HepG2 (cell line): ENCODE data around the gene DBNDD2. TPM values are rescaled to one million over a fixed set of nuclear protein-coding genes. Genes with fewer than 3 reads are reported as not detected.

ENCODE experiments used
- BRD4 ChIP-seq: sonication (generic); formaldehyde crosslinking; IDR thresholded peaks from 2 replicates; pipeline ENCODE4 v1.4.0; 2020; ENCODE audit warnings: missing genetic modification reagents
- CCAR2 ChIP-seq: fragments of 200-400 bp; formaldehyde crosslinking; optimal IDR thresholded peaks from 2 replicates; pipeline ENCODE3; 2018; ENCODE audit warnings: low read depth, mild to moderate bottlenecking, low read length, moderate library complexity
- ELF3 ChIP-seq: IDR thresholded peaks from 2 replicates; pipeline ENCODE4 v1.6.1; 2016; ENCODE audit warnings: missing genetic modification reagents, missing compliant biosample characterization
- HNRNPL ChIP-seq: fragments of 200-400 bp; formaldehyde crosslinking; IDR thresholded peaks from 2 replicates; pipeline ENCODE4 v1.6.1; 2017; ENCODE audit warnings: mild to moderate bottlenecking, low read depth, low read length
- JDP2 ChIP-seq: sonication (generic); formaldehyde crosslinking; IDR thresholded peaks from 2 replicates; pipeline ENCODE4 v1.8.1; 2022; ENCODE audit warnings: missing genetic modification reagents, borderline replicate concordance
- JUN ChIP-seq: sonication (generic); formaldehyde crosslinking; IDR thresholded peaks from 2 replicates; pipeline ENCODE4 v1.4.0; 2020; ENCODE audit warnings: mild to moderate bottlenecking, missing genetic modification reagents
- SP4 ChIP-seq: sonication (generic); formaldehyde crosslinking; IDR thresholded peaks from 2 replicates; pipeline ENCODE4 v1.8.1; 2023; ENCODE audit warnings: mild to moderate bottlenecking, missing genetic modification reagents
- TOE1 ChIP-seq: sonication (generic); formaldehyde crosslinking; IDR thresholded peaks from 2 replicates; pipeline ENCODE4 v1.4.0; 2020; ENCODE audit warnings: mild to moderate bottlenecking, missing genetic modification reagents
- TSC22D2 ChIP-seq: sonication (generic); formaldehyde crosslinking; IDR thresholded peaks from 2 replicates; pipeline ENCODE4 v1.5.1; 2020; ENCODE audit warnings: missing genetic modification reagents, mild to moderate bottlenecking, borderline replicate concordance
- YY1 ChIP-seq: IDR thresholded peaks from 2 replicates; pipeline ENCODE4 v1.6.1; 2011; ENCODE audit warnings: low read length, low read depth, moderate library complexity, mild to moderate bottlenecking; ENCODE audit not compliant: insufficient read depth, insufficient replicate concordance
- ZNF678 ChIP-seq: sonication (generic); formaldehyde crosslinking; IDR thresholded peaks from 2 replicates; pipeline ENCODE4 v1.4.0; 2020; ENCODE audit warnings: mild to moderate bottlenecking, missing genetic modification reagents
- ZNF773 ChIP-seq: sonication (generic); formaldehyde crosslinking; IDR thresholded peaks from 2 replicates; pipeline ENCODE4 v1.4.0; 2020; ENCODE audit warnings: missing genetic modification reagents, borderline replicate concordance
- polyA plus RNA-seq, 8 experiments: library from polyadenylated mRNA; depleted of rRNA in 3 of 8; stranded (reverse) in 7 of 8; unstranded in 1 of 8; fragments of >200 nt; fragmentation: Illumina TruSeq in 4 of 8; extraction: Trizol in 4 of 8; gene quantifications; 2 replicates each; pipeline versions ENCODE4 v1.2.1 to v1.2.3, GENCODE V29; 2011 to 2016; ENCODE audit warnings: low read depth in 4 of 8, missing spikeins in 1 of 8, mixed read lengths in 1 of 8; ENCODE audit not compliant: insufficient read depth in 1 of 8
- total RNA-seq, 5 experiments: library from RNA; depleted of rRNA; stranded (reverse); fragments of >200 nt; fragmentation: Illumina TruSeq; extraction: Trizol; gene quantifications; 2 replicates each; pipeline ENCODE4 v1.2.3, GENCODE V29; 2016; ENCODE audit warnings: low read depth in 1 of 5
- TF ChIP-seq, protein P1 (sequence below): sonication (generic); formaldehyde crosslinking; IDR thresholded peaks from 2 replicates; pipeline ENCODE4 v1.5.1; 2020; ENCODE audit warnings: missing genetic modification reagents, mild to moderate bottlenecking, borderline replicate concordance
- TF ChIP-seq, protein P2 (sequence below): IDR thresholded peaks from 2 replicates; pipeline ENCODE4 v1.6.1; 2016; ENCODE audit warnings: missing genetic modification reagents, missing compliant biosample characterization
- TF ChIP-seq, protein P3 (sequence below): sonication (generic); formaldehyde crosslinking; IDR thresholded peaks from 2 replicates; pipeline ENCODE4 v1.5.0; 2020; ENCODE audit warnings: mild to moderate bottlenecking, missing genetic modification reagents, borderline replicate concordance
- TF ChIP-seq, protein P4 (sequence below): sonication (generic); formaldehyde crosslinking; IDR thresholded peaks from 2 replicates; pipeline ENCODE4 v1.9.0; 2021; ENCODE audit warnings: missing genetic modification reagents, mild to moderate bottlenecking, borderline replicate concordance
- TF ChIP-seq, protein P5 (sequence below): sonication (generic); formaldehyde crosslinking; IDR thresholded peaks from 2 replicates; pipeline ENCODE4 v1.5.1; 2020; ENCODE audit warnings: missing genetic modification reagents, mild to moderate bottlenecking, borderline replicate concordance
- TF ChIP-seq, protein P6 (sequence below): sonication (generic); formaldehyde crosslinking; IDR thresholded peaks from 2 replicates; pipeline ENCODE4 v1.8.1; 2023; ENCODE audit warnings: missing genetic modification reagents, mild to moderate bottlenecking, borderline replicate concordance

The DBNDD2 gene
- total and polyA plus RNA-seq, 2 of the 13 experiments (the other 11 are each of a cell fraction or from before 2014, with no cell fraction given) = 16.7 to 47.6 TPM

DNA sequence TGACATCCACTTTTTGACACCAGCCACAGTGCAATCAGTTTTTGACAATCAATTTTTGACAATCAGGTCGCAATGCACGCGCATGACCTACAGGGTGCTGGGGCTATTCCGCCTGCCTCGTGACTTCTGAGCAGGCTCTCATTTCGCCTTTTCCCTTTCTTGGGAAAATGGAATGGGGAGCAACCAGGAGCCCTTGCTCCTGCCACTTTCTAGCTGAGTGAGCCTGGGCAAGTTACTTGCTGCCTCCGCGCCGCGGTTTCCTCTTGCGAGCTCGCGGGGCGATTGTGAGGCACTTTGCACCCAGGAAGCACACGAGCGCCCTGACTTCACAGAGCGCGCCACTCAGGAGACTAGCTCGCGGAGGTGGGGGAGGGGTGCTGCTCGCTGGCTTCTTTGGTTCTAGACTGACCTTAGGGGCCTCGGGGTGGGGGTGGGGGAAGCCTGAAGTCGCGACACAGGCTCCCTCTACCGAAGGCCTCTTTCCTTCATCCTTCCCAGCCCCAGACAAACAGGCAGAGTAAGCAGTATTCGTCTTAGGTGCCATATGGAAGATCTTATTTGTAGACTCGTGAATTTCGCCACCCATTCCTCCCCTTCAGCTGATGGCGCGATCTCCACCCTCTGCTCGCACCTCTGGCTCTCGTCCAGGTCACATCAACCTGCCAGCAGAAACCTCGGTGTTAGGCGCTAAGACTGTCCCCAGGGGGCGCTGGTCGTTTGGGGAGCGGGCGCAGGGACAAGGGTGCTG is 34.6 kb upstream of the DBNDD2 start (continued):
- TF ChIP-seq, protein P1, sequence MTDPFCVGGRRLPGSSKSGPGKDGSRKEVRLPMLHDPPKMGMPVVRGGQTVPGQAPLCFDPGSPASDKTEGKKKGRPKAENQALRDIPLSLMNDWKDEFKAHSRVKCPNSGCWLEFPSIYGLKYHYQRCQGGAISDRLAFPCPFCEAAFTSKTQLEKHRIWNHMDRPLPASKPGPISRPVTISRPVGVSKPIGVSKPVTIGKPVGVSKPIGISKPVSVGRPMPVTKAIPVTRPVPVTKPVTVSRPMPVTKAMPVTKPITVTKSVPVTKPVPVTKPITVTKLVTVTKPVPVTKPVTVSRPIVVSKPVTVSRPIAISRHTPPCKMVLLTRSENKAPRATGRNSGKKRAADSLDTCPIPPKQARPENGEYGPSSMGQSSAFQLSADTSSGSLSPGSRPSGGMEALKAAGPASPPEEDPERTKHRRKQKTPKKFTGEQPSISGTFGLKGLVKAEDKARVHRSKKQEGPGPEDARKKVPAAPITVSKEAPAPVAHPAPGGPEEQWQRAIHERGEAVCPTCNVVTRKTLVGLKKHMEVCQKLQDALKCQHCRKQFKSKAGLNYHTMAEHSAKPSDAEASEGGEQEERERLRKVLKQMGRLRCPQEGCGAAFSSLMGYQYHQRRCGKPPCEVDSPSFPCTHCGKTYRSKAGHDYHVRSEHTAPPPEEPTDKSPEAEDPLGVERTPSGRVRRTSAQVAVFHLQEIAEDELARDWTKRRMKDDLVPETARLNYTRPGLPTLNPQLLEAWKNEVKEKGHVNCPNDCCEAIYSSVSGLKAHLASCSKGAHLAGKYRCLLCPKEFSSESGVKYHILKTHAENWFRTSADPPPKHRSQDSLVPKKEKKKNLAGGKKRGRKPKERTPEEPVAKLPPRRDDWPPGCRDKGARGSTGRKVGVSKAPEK (CRISPR knock-in tag) = no peak
- TF ChIP-seq YY1 = no peak
- no peak for TF ChIP-seq HNRNPL
- TF ChIP-seq TOE1 (CRISPR knock-in tag) = peak; percentile 55; the same call in 1 of the 2 replicates
- TF ChIP-seq CCAR2 = no peak
- no peak for TF ChIP-seq JUN (CRISPR knock-in tag)
- no peak for TF ChIP-seq ZNF773 (CRISPR knock-in tag)
- TF ChIP-seq BRD4 (CRISPR knock-in tag) = no peak
- TF ChIP-seq, protein P2, sequence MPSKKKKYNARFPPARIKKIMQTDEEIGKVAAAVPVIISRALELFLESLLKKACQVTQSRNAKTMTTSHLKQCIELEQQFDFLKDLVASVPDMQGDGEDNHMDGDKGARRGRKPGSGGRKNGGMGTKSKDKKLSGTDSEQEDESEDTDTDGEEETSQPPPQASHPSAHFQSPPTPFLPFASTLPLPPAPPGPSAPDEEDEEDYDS (CRISPR knock-in tag) = no peak
- TF ChIP-seq, protein P3, sequence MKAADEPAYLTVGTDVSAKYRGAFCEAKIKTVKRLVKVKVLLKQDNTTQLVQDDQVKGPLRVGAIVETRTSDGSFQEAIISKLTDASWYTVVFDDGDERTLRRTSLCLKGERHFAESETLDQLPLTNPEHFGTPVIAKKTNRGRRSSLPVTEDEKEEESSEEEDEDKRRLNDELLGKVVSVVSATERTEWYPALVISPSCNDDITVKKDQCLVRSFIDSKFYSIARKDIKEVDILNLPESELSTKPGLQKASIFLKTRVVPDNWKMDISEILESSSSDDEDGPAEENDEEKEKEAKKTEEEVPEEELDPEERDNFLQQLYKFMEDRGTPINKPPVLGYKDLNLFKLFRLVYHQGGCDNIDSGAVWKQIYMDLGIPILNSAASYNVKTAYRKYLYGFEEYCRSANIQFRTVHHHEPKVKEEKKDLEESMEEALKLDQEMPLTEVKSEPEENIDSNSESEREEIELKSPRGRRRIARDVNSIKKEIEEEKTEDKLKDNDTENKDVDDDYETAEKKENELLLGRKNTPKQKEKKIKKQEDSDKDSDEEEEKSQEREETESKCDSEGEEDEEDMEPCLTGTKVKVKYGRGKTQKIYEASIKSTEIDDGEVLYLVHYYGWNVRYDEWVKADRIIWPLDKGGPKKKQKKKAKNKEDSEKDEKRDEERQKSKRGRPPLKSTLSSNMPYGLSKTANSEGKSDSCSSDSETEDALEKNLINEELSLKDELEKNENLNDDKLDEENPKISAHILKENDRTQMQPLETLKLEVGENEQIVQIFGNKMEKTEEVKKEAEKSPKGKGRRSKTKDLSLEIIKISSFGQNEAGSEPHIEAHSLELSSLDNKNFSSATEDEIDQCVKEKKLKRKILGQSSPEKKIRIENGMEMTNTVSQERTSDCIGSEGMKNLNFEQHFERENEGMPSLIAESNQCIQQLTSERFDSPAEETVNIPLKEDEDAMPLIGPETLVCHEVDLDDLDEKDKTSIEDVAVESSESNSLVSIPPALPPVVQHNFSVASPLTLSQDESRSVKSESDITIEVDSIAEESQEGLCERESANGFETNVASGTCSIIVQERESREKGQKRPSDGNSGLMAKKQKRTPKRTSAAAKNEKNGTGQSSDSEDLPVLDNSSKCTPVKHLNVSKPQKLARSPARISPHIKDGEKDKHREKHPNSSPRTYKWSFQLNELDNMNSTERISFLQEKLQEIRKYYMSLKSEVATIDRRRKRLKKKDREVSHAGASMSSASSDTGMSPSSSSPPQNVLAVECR = no peak; the same call in 1 of the 2 replicates
- TF ChIP-seq TSC22D2 (CRISPR knock-in tag) = no peak; the same call in 1 of the 2 replicates
- TF ChIP-seq, protein P4, sequence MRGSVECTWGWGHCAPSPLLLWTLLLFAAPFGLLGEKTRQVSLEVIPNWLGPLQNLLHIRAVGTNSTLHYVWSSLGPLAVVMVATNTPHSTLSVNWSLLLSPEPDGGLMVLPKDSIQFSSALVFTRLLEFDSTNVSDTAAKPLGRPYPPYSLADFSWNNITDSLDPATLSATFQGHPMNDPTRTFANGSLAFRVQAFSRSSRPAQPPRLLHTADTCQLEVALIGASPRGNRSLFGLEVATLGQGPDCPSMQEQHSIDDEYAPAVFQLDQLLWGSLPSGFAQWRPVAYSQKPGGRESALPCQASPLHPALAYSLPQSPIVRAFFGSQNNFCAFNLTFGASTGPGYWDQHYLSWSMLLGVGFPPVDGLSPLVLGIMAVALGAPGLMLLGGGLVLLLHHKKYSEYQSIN = no peak
- TF ChIP-seq, protein P5, sequence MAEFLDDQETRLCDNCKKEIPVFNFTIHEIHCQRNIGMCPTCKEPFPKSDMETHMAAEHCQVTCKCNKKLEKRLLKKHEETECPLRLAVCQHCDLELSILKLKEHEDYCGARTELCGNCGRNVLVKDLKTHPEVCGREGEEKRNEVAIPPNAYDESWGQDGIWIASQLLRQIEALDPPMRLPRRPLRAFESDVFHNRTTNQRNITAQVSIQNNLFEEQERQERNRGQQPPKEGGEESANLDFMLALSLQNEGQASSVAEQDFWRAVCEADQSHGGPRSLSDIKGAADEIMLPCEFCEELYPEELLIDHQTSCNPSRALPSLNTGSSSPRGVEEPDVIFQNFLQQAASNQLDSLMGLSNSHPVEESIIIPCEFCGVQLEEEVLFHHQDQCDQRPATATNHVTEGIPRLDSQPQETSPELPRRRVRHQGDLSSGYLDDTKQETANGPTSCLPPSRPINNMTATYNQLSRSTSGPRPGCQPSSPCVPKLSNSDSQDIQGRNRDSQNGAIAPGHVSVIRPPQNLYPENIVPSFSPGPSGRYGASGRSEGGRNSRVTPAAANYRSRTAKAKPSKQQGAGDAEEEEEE = no peak
- TF ChIP-seq, protein P6, sequence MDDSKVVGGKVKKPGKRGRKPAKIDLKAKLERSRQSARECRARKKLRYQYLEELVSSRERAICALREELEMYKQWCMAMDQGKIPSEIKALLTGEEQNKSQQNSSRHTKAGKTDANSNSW (CRISPR knock-in tag) = no peak
- TF ChIP-seq SP4 = 0 out of 2 replicates have a peak, but pooled peaks have one; percentile 21
- peak; percentile 61; the same call in 1 of the 2 replicates for TF ChIP-seq ELF3 (CRISPR knock-in tag)
- TF ChIP-seq ZNF678 (CRISPR knock-in tag) = no peak
- no peak for TF ChIP-seq JDP2 (CRISPR knock-in tag)
